ENCODE results near the gene COL25A1. TPM values are rescaled to one million over a fixed set of nuclear protein-coding genes. Genes with fewer than 3 reads are reported as not detected.

The COL25A1 gene
- total RNA-seq, 1 donor from 2014 or later = 5.6 TPM

DNA sequence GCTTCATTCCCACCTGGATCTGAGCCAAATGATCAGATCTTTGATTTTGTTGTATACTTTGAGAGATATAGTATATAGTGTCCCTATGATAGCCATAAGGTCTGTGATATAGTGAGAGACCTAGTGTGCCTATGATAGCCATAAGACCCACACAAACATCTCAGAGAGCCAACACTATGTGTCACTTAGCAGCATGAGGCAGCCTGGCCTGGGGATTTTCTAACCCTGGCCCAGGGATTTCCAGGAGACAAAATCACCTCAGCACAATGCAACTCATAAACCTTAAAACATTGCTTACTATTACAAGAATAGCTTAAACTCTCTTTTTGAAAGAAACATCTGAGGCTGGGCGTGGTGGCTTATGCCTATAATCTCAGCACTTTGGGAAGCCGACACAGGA, 23.2 kb upstream of the COL25A1 start:
- H3K27ac ChIP-seq = no peak overlapping the region
- no peaks in the 10 kb centered on the region for H3K27me3 ChIP-seq
- H3K36me3 ChIP-seq = no peaks in the 10 kb centered on the region
- no peak for TF ChIP-seq CTCF (IDR thresholded peaks at IDR 0.05)
- no peak overlapping the region for H3K4me3 ChIP-seq
- no peak for DNase-seq (ENCODE audit: low spot score in 2 of 2)
- intact Hi-C loops (cut with DNase I) = no loop called here
- H3K4me1 ChIP-seq = no peaks in the 10 kb centered on the region
- H3K9me3 ChIP-seq = peaks cover 0 to 4% of the 10 kb centered on the region in 2 donors

- H3K4me1 ChIP-seq = no peaks in the 10 kb centered on the region
- no peaks in the 10 kb centered on the region for H3K36me3 ChIP-seq
- intact Hi-C loops (cut with DNase I) = no loop called here
- TF ChIP-seq CTCF (IDR thresholded peaks at IDR 0.05) = no peak
- H3K27ac ChIP-seq = no peak overlapping the region
- peaks cover 0 to 4% of the 10 kb centered on the region in 2 donors for H3K9me3 ChIP-seq
- no peak for DNase-seq (ENCODE audit: low spot score in 2 of 2)
- no peak overlapping the region for H3K4me3 ChIP-seq
- H3K27me3 ChIP-seq = no peaks in the 10 kb centered on the region
These were observed 20.9 kb upstream of the COL25A1 start for GRCh38 chr4:109323348-109323747.

- intact Hi-C loops (cut with DNase I) = no loop called here
- no peak for DNase-seq (ENCODE audit: low spot score in 2 of 2)
- H3K27ac ChIP-seq = no peak overlapping the region
- no peak overlapping the region for H3K4me3 ChIP-seq
- H3K9me3 ChIP-seq = peaks cover 0 to 4% of the 10 kb centered on the region in 2 donors
- H3K36me3 ChIP-seq = no peaks in the 10 kb centered on the region
- H3K4me1 ChIP-seq = no peaks in the 10 kb centered on the region
- TF ChIP-seq CTCF (IDR thresholded peaks at IDR 0.05) = no peak
- H3K27me3 ChIP-seq = no peaks in the 10 kb centered on the region
These were observed 18.8 kb upstream of the COL25A1 start for GRCh38 chr4:109321232-109321631.

DNA sequence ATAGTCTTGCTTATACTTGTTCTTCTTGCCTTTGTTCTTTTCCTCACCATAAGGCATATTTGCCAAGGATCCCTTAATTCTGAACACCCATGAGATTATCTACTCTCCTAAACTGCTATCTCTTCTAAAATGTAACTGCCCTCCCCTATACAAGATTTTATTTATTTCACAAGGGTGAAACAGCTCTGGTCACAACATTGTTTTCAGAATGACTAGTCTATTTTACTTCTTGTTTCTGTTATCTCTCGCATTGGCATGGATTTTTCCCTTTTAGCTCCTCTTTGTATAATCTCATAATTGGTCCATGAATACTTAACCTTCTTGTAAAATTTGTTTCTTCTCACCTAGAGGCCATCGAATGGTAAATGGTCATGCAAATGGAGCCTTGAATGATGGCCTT, 17.2 kb upstream of the COL25A1 start:
- no peak for TF ChIP-seq CTCF (IDR thresholded peaks at IDR 0.05)
- intact Hi-C loops (cut with DNase I) = no loop called here
- no peaks in the 10 kb centered on the region for H3K36me3 ChIP-seq
- no peaks in the 10 kb centered on the region for H3K4me1 ChIP-seq
- H3K9me3 ChIP-seq = peaks cover 0 to 4% of the 10 kb centered on the region in 2 donors
- H3K27me3 ChIP-seq = no peaks in the 10 kb centered on the region
- no peak for DNase-seq (ENCODE audit: low spot score in 2 of 2)
- no peak overlapping the region for H3K4me3 ChIP-seq
- H3K27ac ChIP-seq = no peak overlapping the region

- intact Hi-C loops (cut with DNase I) = no loop called here
- TF ChIP-seq CTCF (IDR thresholded peaks at IDR 0.05) = no peak
These were observed 16.7 kb upstream of the COL25A1 start for GRCh38 chr4:109319156-109319555.

DNA sequence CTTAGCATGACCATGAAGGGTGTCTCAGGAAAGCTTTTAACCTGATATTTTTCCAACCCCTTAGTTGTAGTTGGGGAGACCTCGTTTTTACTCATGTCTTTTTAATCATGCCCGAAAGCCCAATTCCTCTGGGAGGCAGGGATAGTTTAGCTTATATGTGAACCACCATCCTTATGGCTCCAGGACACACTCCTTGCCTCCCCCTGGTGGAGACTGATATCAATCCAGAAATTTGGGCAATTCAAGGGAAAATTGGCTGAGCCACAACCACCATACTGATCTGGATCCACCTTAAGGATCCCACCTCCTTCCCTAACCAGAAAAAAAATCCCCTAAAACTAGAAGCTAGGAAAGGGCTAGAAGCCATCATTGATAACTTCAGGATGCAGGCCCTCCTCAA, 13.4 kb upstream of the COL25A1 start:
- Histone ChIP-seq H3K27ac (no peak overlapping the region), H3K9me3 (peaks cover 0 to 6% of the 10 kb centered on the region in 2 donors), H3K27me3 (no peaks in the 10 kb centered on the region), H3K4me3 (no peak overlapping the region), H3K4me1 (no peaks in the 10 kb centered on the region), H3K36me3 (no peaks in the 10 kb centered on the region)
- TF ChIP-seq CTCF (IDR thresholded peaks at IDR 0.05) = no peak
- DNase-seq (ENCODE audit: low spot score in 2 of 2) = no peak
- intact Hi-C loops (cut with DNase I) = no loop called here

More at GRCh38 chr4:109319156-109319555, 16.7 kb upstream of the COL25A1 start:
- no peak overlapping the region for H3K27ac ChIP-seq
- H3K9me3 ChIP-seq = peaks cover 0 to 4% of the 10 kb centered on the region in 2 donors
- no peaks in the 10 kb centered on the region for H3K36me3 ChIP-seq
- H3K27me3 ChIP-seq = no peaks in the 10 kb centered on the region
- DNase-seq (ENCODE audit: low spot score in 2 of 2) = no peak
- H3K4me3 ChIP-seq = no peak overlapping the region
- H3K4me1 ChIP-seq = no peaks in the 10 kb centered on the region

Data from ascending aorta (tissue), 2 donors.